ENCODE results near the gene ADARB2. TPM values are rescaled to one million over a fixed set of nuclear protein-coding genes. Genes with fewer than 3 reads are reported as not detected.

ADARB2 gene
- total and polyA plus RNA-seq, 8 donors: 0.41 to 0.92 (median 0.76) TPM

- intact Hi-C loops (cut with DNase I): no loop called here
- no peaks in the 10 kb centered on the region for H3K9me3 ChIP-seq
- H3K27me3 ChIP-seq: peaks cover 0 to 5% of the 10 kb centered on the region in 2 donors
- no peaks in the 10 kb centered on the region for H3K36me3 ChIP-seq
- no peak overlapping the region for H3K4me3 ChIP-seq
- no peak overlapping the region for H3K27ac ChIP-seq
- H3K4me1 ChIP-seq: no peaks in the 10 kb centered on the region
- no peak for TF ChIP-seq CTCF (IDR thresholded peaks at IDR 0.05)
- ATAC-seq: no peak
- no peak for DNase-seq
These were observed 215.6 kb downstream of the ADARB2 start for GRCh38 chr10:1521741-1522140.

GRCh38 chr10:1520909-1521565, 216.3 kb downstream of the ADARB2 start:
- H3K4me3 ChIP-seq: no peak overlapping the region
- DNase-seq (no peak), ATAC-seq (no peak)
- TF ChIP-seq CTCF (IDR thresholded peaks at IDR 0.05): no peak
- H3K27ac ChIP-seq: no peak overlapping the region
- no peaks in the 10 kb centered on the region for H3K36me3 ChIP-seq
- H3K9me3 ChIP-seq: no peaks in the 10 kb centered on the region
- H3K27me3 ChIP-seq: no peaks in the 10 kb centered on the region
- no peaks in the 10 kb centered on the region for H3K4me1 ChIP-seq
- intact Hi-C loops (cut with DNase I): no loop called here

- Histone ChIP-seq H3K27me3 (peaks cover 0 to 9% of the 10 kb centered on the region in 2 donors), H3K27ac (no peak overlapping the region), H3K9me3 (no peaks in the 10 kb centered on the region), H3K4me1 (no peaks in the 10 kb centered on the region), H3K4me3 (no peak overlapping the region), H3K36me3 (no peaks in the 10 kb centered on the region)
- intact Hi-C loops (cut with DNase I): no loop called here
- TF ChIP-seq CTCF (IDR thresholded peaks at IDR 0.05): no peak
- ATAC-seq (no peak), DNase-seq (no peak)
These were observed 217.9 kb downstream of the ADARB2 start for GRCh38 chr10:1519391-1519790.

GRCh38 chr10:1517684-1518083, 219.6 kb downstream of the ADARB2 start:
- no peaks in the 10 kb centered on the region for H3K9me3 ChIP-seq
- no peaks in the 10 kb centered on the region for H3K4me1 ChIP-seq
- H3K27ac ChIP-seq: no peak overlapping the region
- ATAC-seq (no peak), DNase-seq (no peak)
- peaks cover 0 to 12% of the 10 kb centered on the region in 2 donors for H3K27me3 ChIP-seq
- H3K36me3 ChIP-seq: no peaks in the 10 kb centered on the region
- intact Hi-C loops (cut with DNase I): no loop called here
- TF ChIP-seq CTCF (IDR thresholded peaks at IDR 0.05): no peak
- H3K4me3 ChIP-seq: no peak overlapping the region

GRCh38 chr10:1516492-1517165, 220.7 kb downstream of the ADARB2 start:
- ATAC-seq: no peak
- H3K27me3 ChIP-seq: peaks cover 0 to 12% of the 10 kb centered on the region in 2 donors
- no peak overlapping the region for H3K27ac ChIP-seq
- H3K9me3 ChIP-seq: no peaks in the 10 kb centered on the region
- H3K36me3 ChIP-seq: no peaks in the 10 kb centered on the region
- H3K4me3 ChIP-seq: no peak overlapping the region
- intact Hi-C loops (cut with DNase I): no loop called here
- no peaks in the 10 kb centered on the region for H3K4me1 ChIP-seq
- no peak for TF ChIP-seq CTCF (IDR thresholded peaks at IDR 0.05)
- no peak for DNase-seq
